Thymus (tissue), 11 donors: ENCODE measurements around the gene ADAMTS17. TPM values are rescaled to one million over a fixed set of nuclear protein-coding genes. Genes with fewer than 3 reads are reported as not detected.

Experiments
- DNase-seq, 9 donors: peaks; one replicate each; pipeline ENCODE4 v3.0.0-alpha.2; 2013; ENCODE audit warnings: low spot score in 9 of 9, low read depth in 6 of 9, missing footprints in 1 of 9
- H3K27ac ChIP-seq, 2 donors: one replicate each; pipeline ENCODE4 v1.5.1; 2013; ENCODE audit warnings: control low read depth in 1 of 2, low read depth in 1 of 2, low read length in 1 of 2, mild to moderate bottlenecking in 1 of 2, moderate library complexity in 1 of 2
- H3K27me3 ChIP-seq, 2 donors: one replicate each; pipeline ENCODE4 v1.5.1; 2013; ENCODE audit warnings: low read length in 1 of 2; ENCODE audit not compliant: control insufficient read depth in 2 of 2, insufficient read depth in 1 of 2
- H3K36me3 ChIP-seq, 2 donors: one replicate each; pipeline ENCODE4 v1.5.1; 2013; ENCODE audit warnings: low read length in 1 of 2, mild to moderate bottlenecking in 1 of 2, moderate library complexity in 1 of 2; ENCODE audit not compliant: control insufficient read depth in 2 of 2, insufficient read depth in 2 of 2
- H3K4me1 ChIP-seq, 2 donors: one replicate each; pipeline ENCODE4 v1.5.1; 2013; ENCODE audit warnings: low read length in 2 of 2; ENCODE audit not compliant: control insufficient read depth in 2 of 2, insufficient read depth in 2 of 2
- H3K4me3 ChIP-seq, 2 donors: one replicate each; pipeline ENCODE4 v1.5.1; 2013; ENCODE audit warnings: low read length in 2 of 2, control low read depth in 1 of 2, mild to moderate bottlenecking in 1 of 2
- H3K9me3 ChIP-seq, 2 donors: one replicate each; pipeline ENCODE4 v1.5.1; 2013; ENCODE audit warnings: low read length in 1 of 2, mild to moderate bottlenecking in 1 of 2; ENCODE audit not compliant: control insufficient read depth in 2 of 2, insufficient read depth in 1 of 2
- WGBS: extraction: QIAGEN DNeasy Blood & Tissue Kit; methylation state at CpG from one replicate; pipeline ENCODE4 v1.1.7; 2013; 5-methylcytosine and 5-hydroxymethylcytosine counted together
- polyA plus RNA-seq: library from polyadenylated mRNA; stranded (reverse); fragments of 200-250 nt; gene quantifications from one replicate; pipeline ENCODE4 v1.2.3, GENCODE V29; 2013
- total RNA-seq: library from RNA; stranded (reverse); fragments of 120-200 nt; gene quantifications from one replicate; pipeline ENCODE4 v1.2.4, GENCODE V29; 2013
- donor health status: healthy.

ADAMTS17 gene
- total and polyA plus RNA-seq, 2 donors = 5.6 to 10.4 TPM

GRCh38 chr15:100009372-100009771 lies 332.4 kb downstream of the ADAMTS17 start:
- Histone ChIP-seq H3K4me3 (no peak overlapping the region), H3K27ac (no peak overlapping the region), H3K36me3 (no peaks in the 10 kb centered on the region), H3K4me1 (no peaks in the 10 kb centered on the region), H3K9me3 (no peaks in the 10 kb centered on the region), H3K27me3 (no peaks in the 10 kb centered on the region)
- no peak for DNase-seq
- 92% methylated on average over 7 of the region's 7 CpGs for WGBS

GRCh38 chr15:100008258-100008657 lies 333.5 kb downstream of the ADAMTS17 start:
- Histone ChIP-seq H3K27ac (no peak overlapping the region), H3K27me3 (no peaks in the 10 kb centered on the region), H3K36me3 (no peaks in the 10 kb centered on the region), H3K4me1 (no peaks in the 10 kb centered on the region), H3K9me3 (no peaks in the 10 kb centered on the region), H3K4me3 (no peak overlapping the region)
- 90% methylated on average over 6 of the region's 6 CpGs for WGBS
- DNase-seq = no peak

- WGBS = 95% methylated on average over 10 of the region's 10 CpGs
- Histone ChIP-seq H3K4me3 (no peak overlapping the region), H3K36me3 (no peaks in the 10 kb centered on the region), H3K27ac (no peak overlapping the region), H3K27me3 (no peaks in the 10 kb centered on the region), H3K4me1 (no peaks in the 10 kb centered on the region), H3K9me3 (no peaks in the 10 kb centered on the region)
- no peak for DNase-seq
These were observed 334.2 kb downstream of the ADAMTS17 start for GRCh38 chr15:100007609-100008008.

DNA sequence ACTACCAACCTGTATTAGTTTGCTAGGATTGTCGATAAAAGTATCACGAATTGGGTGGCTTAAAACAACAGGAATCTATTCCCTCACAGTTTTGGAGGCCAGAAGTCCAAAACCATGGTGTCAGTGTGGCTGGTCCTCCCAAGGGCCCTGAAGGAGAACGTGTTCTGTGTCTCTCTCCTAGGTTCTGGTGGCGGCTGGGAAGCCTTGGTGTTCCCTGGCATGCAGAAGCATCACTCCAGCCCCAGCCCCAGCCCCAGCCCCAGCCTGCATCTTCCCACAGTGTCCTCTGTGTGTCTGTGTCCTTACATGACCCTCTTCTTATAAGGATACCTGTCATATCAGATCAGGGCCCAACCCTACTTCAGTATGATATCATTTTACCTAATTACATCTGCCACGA lies 336.1 kb downstream of the ADAMTS17 start:
- peaks cover 0 to 3% of the 10 kb centered on the region in 2 donors for H3K36me3 ChIP-seq
- 89% methylated on average over 5 of the region's 5 CpGs for WGBS
- no peaks in the 10 kb centered on the region for H3K4me1 ChIP-seq
- H3K4me3 ChIP-seq = no peak overlapping the region
- no peak for DNase-seq
- no peaks in the 10 kb centered on the region for H3K9me3 ChIP-seq
- no peaks in the 10 kb centered on the region for H3K27me3 ChIP-seq
- H3K27ac ChIP-seq = no peak overlapping the region

DNA sequence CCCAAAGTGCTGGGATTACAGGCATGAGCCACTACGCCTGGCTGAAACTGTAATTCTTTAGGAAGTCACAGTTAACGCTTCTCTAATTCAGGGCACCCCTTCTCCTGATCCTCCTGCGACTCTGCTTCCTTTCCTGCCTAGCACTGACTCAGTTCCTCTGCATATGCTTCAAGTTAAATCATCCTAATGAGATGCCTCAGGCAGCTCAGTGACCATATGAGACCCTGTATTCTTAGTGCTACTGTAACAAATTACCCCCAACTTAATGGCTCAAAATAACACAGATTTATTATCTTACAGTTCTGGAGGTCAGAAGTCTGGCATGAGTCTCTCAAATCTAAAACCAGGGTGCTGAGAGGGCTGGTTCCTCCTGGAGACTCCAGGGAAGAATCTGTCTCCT lies 336.8 kb downstream of the ADAMTS17 start:
- DNase-seq = no peak
- 67% methylated on average over 3 of the region's 3 CpGs for WGBS
- no peaks in the 10 kb centered on the region for H3K27me3 ChIP-seq

DNA sequence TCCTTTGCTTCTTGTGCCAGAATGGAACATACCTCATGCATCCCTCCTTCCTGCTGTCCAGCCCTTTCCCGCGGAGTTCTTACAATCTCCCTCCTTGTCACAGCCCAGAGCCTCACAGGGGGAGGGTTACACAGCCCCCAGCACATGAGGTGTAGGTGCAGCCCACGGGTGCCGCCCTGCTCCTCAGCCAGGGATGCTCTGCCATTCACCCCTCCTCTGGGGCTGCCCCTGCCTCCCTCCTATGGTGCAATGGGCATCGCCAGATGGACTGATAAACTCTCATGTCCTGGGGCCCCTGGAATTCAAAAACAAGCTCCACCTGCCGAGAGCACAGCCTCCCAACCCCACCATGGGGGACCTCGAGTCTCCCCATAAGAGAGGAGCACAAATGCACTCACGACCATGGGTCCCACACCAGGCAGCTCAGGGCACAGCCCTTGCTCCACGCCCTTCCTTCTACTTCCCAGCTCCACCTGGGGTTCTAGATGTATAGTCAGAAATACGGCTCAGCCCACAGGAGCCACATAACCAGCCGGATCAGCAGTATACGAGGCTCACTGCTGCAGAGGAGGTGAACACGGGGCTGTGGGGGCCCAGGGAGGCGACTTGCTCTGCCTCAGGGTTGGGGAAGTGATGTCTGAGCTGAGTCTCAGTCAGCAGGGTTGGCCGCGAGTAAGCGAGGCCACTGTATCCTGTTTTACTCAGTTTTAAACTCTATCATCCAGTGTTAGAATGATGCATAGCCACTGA lies 338.8 kb downstream of the ADAMTS17 start:
- no peak overlapping the region for H3K27ac ChIP-seq
- WGBS = 83% methylated on average over 17 of the region's 17 CpGs
- H3K4me3 ChIP-seq = no peak overlapping the region
- H3K36me3 ChIP-seq = peaks cover 0 to 3% of the 10 kb centered on the region in 2 donors
- H3K4me1 ChIP-seq = no peaks in the 10 kb centered on the region
- no peak for DNase-seq
- no peaks in the 10 kb centered on the region for H3K9me3 ChIP-seq
- no peaks in the 10 kb centered on the region for H3K27me3 ChIP-seq

More for the DNA sequence above, 336.8 kb downstream of the ADAMTS17 start:
- no peak overlapping the region for H3K4me3 ChIP-seq
- no peak overlapping the region for H3K27ac ChIP-seq
- H3K4me1 ChIP-seq = no peaks in the 10 kb centered on the region
- peaks cover 0 to 3% of the 10 kb centered on the region in 2 donors for H3K36me3 ChIP-seq
- no peaks in the 10 kb centered on the region for H3K9me3 ChIP-seq

DNA sequence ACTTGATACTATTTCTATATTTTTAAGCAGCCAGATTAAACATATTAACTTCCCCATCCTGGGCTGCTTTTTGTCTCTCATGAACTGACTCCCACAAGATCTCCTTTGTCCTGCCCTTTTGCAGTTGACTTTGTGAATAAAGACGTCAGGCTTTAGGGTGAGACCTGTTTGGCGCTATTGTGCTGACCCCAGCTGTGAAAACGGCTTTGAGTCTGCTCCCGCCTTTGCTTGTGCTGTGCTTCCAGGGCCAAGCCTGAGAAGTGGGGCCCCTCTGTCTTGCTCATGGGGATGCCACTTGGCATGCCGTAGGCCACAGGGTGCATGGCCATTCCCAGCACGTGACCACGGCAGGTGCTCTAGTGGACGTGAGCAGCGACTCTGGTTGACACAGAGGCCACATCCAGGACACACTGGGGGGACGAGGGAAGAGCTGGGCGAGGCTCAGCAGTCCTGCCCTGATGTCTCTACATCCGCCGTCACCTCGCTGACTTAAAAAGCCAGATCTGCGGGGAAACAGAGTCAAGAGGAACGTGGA lies 339.6 kb downstream of the ADAMTS17 start:
- DNase-seq = no peak
- H3K4me3 ChIP-seq = no peak overlapping the region
- no peaks in the 10 kb centered on the region for H3K9me3 ChIP-seq
- H3K4me1 ChIP-seq = no peaks in the 10 kb centered on the region
- 66% methylated on average over 16 of the region's 16 CpGs for WGBS
- H3K36me3 ChIP-seq = peaks cover 0 to 7% of the 10 kb centered on the region in 2 donors
- H3K27me3 ChIP-seq = no peaks in the 10 kb centered on the region
- no peak overlapping the region for H3K27ac ChIP-seq

GRCh38 chr15:100001405-100001804 lies 340.4 kb downstream of the ADAMTS17 start:
- 88% methylated on average over 10 of the region's 10 CpGs for whole genome bisulfite sequencing
- Histone ChIP-seq H3K27me3 (no peaks in the 10 kb centered on the region), H3K4me1 (no peaks in the 10 kb centered on the region), H3K27ac (no peak overlapping the region), H3K36me3 (peaks cover 0 to 7% of the 10 kb centered on the region in 2 donors), H3K9me3 (no peaks in the 10 kb centered on the region), H3K4me3 (no peak overlapping the region)
- no peak for DNase-seq

DNA sequence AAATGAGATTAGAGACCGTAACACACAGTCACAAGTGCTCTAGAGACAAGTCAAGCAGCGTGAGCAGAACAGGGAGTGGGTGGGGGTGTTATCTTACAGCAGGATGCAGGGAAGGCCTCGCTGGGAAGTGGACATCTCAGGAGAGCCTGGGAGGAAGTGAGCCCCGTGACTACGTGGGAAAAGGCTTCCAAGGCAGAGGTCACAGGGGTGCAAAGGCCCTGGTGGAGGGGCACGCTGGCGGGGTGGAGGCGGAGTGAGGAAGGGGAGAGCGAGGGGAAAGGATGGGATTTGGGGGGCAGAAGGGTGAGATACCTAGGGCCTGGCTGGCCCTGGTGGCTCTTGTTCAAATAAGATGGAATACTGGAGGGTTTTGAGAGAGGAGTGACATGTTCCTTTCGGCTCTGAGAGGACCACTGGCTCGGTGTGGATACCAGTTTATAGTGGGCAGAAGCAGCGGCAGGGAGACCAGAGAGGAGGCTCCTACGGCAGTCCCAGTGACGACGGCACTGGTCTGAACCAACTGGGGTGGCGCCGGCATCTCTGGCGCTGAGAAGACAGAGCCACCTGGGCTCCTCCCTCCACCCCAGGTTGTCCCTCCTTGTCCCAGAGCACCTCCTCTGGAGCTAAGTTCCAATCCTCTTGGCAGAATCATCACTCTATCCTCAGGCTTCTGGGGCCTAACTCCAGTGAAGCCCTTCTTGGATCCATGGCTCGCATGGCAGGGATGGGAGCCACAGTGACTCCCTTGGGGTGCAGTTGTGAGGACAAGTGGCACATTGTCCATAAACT lies 342.3 kb downstream of the ADAMTS17 start:
- Histone ChIP-seq H3K4me3 (no peak overlapping the region), H3K36me3 (peaks cover 0 to 7% of the 10 kb centered on the region in 2 donors), H3K4me1 (no peaks in the 10 kb centered on the region), H3K27me3 (no peaks in the 10 kb centered on the region), H3K9me3 (no peaks in the 10 kb centered on the region), H3K27ac (no peak overlapping the region)
- 85% methylated on average over 19 of the region's 19 CpGs for WGBS
- no peak for DNase-seq
